ENCODE measurements around the gene RAB10.

GRCh38 chr2:26185954-26186770, 152.3 kb downstream of the RAB10 start:
- TF ChIP-seq POLR2AphosphoS5 (IDR thresholded peaks at IDR 0.05; ENCODE audit: insufficient read depth in 1 of 2, low read depth in 1 of 2) = no peak
- TF ChIP-seq POLR2A (IDR thresholded peaks at IDR 0.05) = no peak
